GM12875 (cell line): ENCODE results near the gene PIGC.

Experiments
- H3K4me3 ChIP-seq: one replicate; pipeline ENCODE4 v1.5.1; 2011; ENCODE audit warnings: low read depth, low read length, control low read depth
- TF ChIP-seq, protein P1 (sequence below): IDR thresholded peaks from 2 replicates; pipeline ENCODE4 v1.5.1; 2011; ENCODE audit warnings: low read depth, mild to moderate bottlenecking, control low read depth, inconsistent platforms, low read length, moderate library complexity, borderline replicate concordance; ENCODE audit not compliant: insufficient read depth

PIGC gene

GRCh38 chr1:172408958-172409357 is 34.9 kb downstream of the PIGC start:
- TF ChIP-seq, protein P1, sequence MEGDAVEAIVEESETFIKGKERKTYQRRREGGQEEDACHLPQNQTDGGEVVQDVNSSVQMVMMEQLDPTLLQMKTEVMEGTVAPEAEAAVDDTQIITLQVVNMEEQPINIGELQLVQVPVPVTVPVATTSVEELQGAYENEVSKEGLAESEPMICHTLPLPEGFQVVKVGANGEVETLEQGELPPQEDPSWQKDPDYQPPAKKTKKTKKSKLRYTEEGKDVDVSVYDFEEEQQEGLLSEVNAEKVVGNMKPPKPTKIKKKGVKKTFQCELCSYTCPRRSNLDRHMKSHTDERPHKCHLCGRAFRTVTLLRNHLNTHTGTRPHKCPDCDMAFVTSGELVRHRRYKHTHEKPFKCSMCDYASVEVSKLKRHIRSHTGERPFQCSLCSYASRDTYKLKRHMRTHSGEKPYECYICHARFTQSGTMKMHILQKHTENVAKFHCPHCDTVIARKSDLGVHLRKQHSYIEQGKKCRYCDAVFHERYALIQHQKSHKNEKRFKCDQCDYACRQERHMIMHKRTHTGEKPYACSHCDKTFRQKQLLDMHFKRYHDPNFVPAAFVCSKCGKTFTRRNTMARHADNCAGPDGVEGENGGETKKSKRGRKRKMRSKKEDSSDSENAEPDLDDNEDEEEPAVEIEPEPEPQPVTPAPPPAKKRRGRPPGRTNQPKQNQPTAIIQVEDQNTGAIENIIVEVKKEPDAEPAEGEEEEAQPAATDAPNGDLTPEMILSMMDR: no peak
- no peak overlapping the region for H3K4me3 ChIP-seq

- no peak overlapping the region for H3K4me3 ChIP-seq
- TF ChIP-seq, protein P1: no peak
Measured at GRCh38 chr1:172406968-172407367, 36.9 kb downstream of the PIGC start.

- TF ChIP-seq, protein P1: no peak
- H3K4me3 ChIP-seq: no peak overlapping the region
Measured at GRCh38 chr1:172405912-172406311, 38.0 kb downstream of the PIGC start.

DNA sequence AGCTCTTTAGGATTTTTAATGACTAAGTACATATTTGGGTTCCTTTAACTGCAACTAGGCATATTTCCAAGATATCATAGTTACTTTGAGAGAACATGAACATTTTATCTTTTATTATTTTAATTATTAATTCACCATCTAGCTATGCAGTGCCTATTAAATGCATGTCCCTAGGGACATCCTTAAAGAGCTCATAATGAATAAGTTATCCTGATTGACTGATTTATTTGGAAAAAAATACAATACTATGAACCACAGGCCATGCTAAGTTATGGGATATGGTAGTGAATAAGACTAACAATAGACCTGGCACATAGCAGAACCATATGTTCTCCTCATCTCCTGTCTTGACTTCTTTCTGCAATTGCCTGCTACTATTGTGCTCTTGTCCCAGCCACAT is 39.7 kb downstream of the PIGC start:
- TF ChIP-seq, protein P1: no peak
- no peak overlapping the region for H3K4me3 ChIP-seq

DNA sequence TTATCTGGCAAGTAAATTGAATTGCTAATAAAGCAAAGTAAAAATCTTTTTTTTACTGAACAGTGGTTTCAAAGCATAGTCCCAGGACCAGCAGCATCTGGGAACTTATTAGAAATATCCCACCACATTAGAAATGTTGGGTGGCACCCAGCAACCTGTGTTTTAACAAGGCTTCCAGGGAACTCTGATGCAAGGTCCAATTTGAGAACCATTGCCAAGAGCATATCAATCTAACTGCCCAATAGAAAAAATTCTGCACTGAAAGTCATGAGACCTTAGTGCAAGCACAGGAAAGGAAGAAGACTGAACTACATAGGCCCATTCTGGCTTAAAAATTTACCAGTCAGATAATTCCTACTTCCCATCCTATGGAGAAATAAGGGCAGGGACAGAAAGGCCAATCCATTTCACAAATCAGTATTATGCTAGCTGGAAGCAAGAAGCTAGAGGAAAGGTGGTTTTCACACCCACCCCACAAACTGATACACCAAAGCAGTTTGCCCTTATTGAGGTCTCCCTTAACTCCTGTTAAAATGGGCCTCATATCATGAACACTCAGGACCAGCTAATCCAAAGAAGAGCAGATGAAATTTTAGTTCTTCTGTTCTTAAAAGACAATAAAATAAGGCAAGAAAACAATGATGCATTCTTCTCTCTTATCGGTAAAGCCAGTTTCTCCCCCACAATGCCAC is 40.8 kb downstream of the PIGC start:
- no peak overlapping the region for H3K4me3 ChIP-seq
- TF ChIP-seq, protein P1: no peak

GRCh38 chr1:172401892-172402291 is 42.0 kb downstream of the PIGC start:
- no peak overlapping the region for H3K4me3 ChIP-seq
- TF ChIP-seq, protein P1: peak; percentile 38; the same call in 1 of the 2 replicates

DNA sequence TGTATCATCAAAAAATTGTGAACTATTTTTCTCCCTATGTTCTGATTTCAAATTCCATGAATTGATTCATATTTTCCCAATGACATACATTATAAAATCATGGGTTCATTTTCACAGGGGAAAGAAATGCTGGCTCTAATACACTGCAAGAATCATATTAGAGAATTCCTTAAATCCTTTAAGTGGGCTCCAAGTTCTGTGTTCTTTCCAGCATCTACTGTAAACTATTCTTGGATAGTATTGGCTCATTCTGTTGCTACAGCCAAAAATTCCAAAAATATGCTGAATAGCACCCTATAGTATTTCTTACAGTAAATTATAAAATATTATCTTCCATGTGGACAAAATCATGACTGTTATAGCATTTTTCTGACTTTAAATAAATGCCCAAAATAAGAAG is 42.4 kb downstream of the PIGC start:
- TF ChIP-seq, protein P1: no peak
- H3K4me3 ChIP-seq: no peak overlapping the region
